ENCODE data around the gene WFS1. TPM values are rescaled to one million over a fixed set of nuclear protein-coding genes. Genes with fewer than 3 reads are reported as not detected.

The WFS1 gene
- total RNA-seq, 1 donor: 17.0 TPM

DNA sequence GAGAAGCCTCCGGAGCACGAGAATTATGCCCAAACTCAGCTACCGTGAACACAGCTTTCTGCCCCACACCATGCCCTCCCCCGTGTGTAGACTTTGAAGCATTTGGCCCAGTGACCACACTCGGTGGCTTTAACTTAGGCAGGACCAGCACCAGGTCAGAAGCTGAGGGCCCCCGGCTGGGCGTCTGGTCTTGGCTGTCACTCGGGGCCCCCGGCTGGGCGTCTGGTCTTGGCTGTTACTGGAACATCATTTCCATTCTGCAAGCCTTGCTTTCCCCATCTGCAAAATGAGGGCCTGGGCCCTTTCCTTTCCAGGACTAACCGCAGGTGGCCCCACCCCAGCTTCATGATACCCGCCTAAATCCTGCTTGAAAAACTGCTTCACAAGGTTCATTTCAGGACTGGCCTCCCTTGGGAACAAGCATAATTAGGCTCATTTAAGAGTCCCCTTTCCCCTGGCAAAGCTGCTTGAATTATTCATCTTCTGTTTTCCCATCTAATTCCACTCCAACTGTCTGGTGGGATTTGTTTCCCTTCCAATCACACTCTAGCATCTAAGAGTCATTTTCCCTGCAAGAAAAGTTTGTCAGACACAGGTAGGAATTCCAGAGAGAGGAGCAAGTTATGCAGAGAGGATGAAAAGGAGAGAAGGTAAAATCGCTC, 82.5 kb downstream of the WFS1 start:
- Histone ChIP-seq H3K79me2 (ENCODE audit: insufficient read depth, low read length) (no peaks in the 10 kb centered on the region), H3K4me2 (ENCODE audit: insufficient read depth, low read length) (no peak overlapping the region), H3K27ac (ENCODE audit: low read depth, low read length) (no peak overlapping the region), H4K20me1 (ENCODE audit: insufficient read depth, low read length) (no peaks in the 10 kb centered on the region), H3K4me3 (ENCODE audit: insufficient read depth, low read length) (no peak overlapping the region), H3K36me3 (ENCODE audit: insufficient read depth, low read length) (no peaks in the 10 kb centered on the region), H3K9me3 (ENCODE audit: low read depth, low read length) (no peaks in the 10 kb centered on the region), H2AFZ (ENCODE audit: low read length) (no peak overlapping the region), H3K4me1 (ENCODE audit: insufficient read depth, low read length) (no peaks in the 10 kb centered on the region), H3K27me3 (ENCODE audit: insufficient read depth, low read length) (peaks cover 7% of the 10 kb centered on the region)
- TF ChIP-seq, protein P1, sequence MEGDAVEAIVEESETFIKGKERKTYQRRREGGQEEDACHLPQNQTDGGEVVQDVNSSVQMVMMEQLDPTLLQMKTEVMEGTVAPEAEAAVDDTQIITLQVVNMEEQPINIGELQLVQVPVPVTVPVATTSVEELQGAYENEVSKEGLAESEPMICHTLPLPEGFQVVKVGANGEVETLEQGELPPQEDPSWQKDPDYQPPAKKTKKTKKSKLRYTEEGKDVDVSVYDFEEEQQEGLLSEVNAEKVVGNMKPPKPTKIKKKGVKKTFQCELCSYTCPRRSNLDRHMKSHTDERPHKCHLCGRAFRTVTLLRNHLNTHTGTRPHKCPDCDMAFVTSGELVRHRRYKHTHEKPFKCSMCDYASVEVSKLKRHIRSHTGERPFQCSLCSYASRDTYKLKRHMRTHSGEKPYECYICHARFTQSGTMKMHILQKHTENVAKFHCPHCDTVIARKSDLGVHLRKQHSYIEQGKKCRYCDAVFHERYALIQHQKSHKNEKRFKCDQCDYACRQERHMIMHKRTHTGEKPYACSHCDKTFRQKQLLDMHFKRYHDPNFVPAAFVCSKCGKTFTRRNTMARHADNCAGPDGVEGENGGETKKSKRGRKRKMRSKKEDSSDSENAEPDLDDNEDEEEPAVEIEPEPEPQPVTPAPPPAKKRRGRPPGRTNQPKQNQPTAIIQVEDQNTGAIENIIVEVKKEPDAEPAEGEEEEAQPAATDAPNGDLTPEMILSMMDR (IDR thresholded peaks at IDR 0.05; ENCODE audit: extremely low read depth, low read depth, low read length): no peak
- DNase-seq (ENCODE audit: insufficient read length, low spot score, missing footprints): peak; percentile 70

Other genes with a start within 250 kb of the WFS1 start
- gene JAKMIP1, start 69.3 kb upstream of the WFS1 start, total RNA-seq: not detected in 2 replicates
- under 0.01 TPM in 1 of 2 replicates, not detected in the other for gene PPP2R2C, start 202.8 kb downstream of the WFS1 start, total RNA-seq

All from osteoblast (primary cell).